OCI-LY1 (cell line): ENCODE data around the gene ARL6.
"Not testable (repeated sequence)": the region's sequence is repeated elsewhere in the genome, so short reads cannot be mapped to it uniquely, and the experiment has no call there.

ENCODE experiments used
- CTCF ChIP-seq: fragments of 200-600 bp; sonication (generic), shearing (Covaris generic); IDR thresholded peaks from 2 replicates; pipeline ENCODE4 v1.5.1; 2017; ENCODE audit warnings: mild to moderate bottlenecking, antibody characterized with exemption, low read length, moderate library complexity, mixed read lengths
- EZH2 ChIP-seq: fragments of 200-600 bp; sonication (generic), shearing (Covaris generic); IDR thresholded peaks from 2 replicates; pipeline ENCODE4 v1.8.0; 2017; ENCODE audit warnings: borderline replicate concordance, mixed run types, mild to moderate bottlenecking, antibody characterized with exemption, low read length, moderate library complexity, mixed read lengths

GRCh38 chr3:97833184-97833583 is 68.6 kb downstream of the ARL6 start:
- not testable (repeated sequence) for TF ChIP-seq CTCF, EZH2
